Middle frontal gyrus (tissue), 1 donor: ENCODE data around the gene USP7.
"Not testable (repeated sequence)": the region's sequence is repeated elsewhere in the genome, so short reads cannot be mapped to it uniquely, and the experiment has no call there.

Experiments
- DNase-seq: peaks from one replicate; pipeline ENCODE4 v3.0.0-alpha.2; 2015; ENCODE audit warnings: low spot score; ENCODE audit errors: extremely low spot score

The USP7 gene

GRCh38 chr16:8963821-8964441 is at the start of gene USP7:
Gene USP7 (minus strand): TSS chr16:8963906. CDS start chr16:8963285, 621 bp downstream.
- peak; percentile 81 for DNase-seq

GRCh38 chr16:9013508-9013864 is 49.8 kb upstream of the USP7 start:
- DNase-seq: no peak

- no peak for DNase-seq
Measured at GRCh38 chr16:9012848-9013507, 49.3 kb upstream of the USP7 start.

- no peak for DNase-seq
Measured at GRCh38 chr16:9012330-9012729, 48.6 kb upstream of the USP7 start.

GRCh38 chr16:9008601-9009260 is 45.0 kb upstream of the USP7 start:
- DNase-seq: no peak

- DNase-seq: no peak
Measured at GRCh38 chr16:9007177-9007794, 43.6 kb upstream of the USP7 start.

- DNase-seq: no peak
Measured at GRCh38 chr16:9004183-9004582, 40.5 kb upstream of the USP7 start.

GRCh38 chr16:9003763-9004162 is 40.1 kb upstream of the USP7 start:
- DNase-seq: no peak

- DNase-seq: no peak
Measured at GRCh38 chr16:9003322-9003721, 39.6 kb upstream of the USP7 start.

- DNase-seq: no peak
Measured at GRCh38 chr16:9002042-9002441, 38.3 kb upstream of the USP7 start.

GRCh38 chr16:9000664-9001063 is 37.0 kb upstream of the USP7 start:
- DNase-seq: no peak

- DNase-seq: no peak
Measured at GRCh38 chr16:8999800-9000199, 36.1 kb upstream of the USP7 start.

GRCh38 chr16:8998108-8998507 is 34.4 kb upstream of the USP7 start:
- no peak for DNase-seq

GRCh38 chr16:8996891-8997290 is 33.2 kb upstream of the USP7 start:
- no peak for DNase-seq

GRCh38 chr16:8990445-8990844 is 26.7 kb upstream of the USP7 start:
- DNase-seq: no peak

GRCh38 chr16:8989099-8989878 is 25.6 kb upstream of the USP7 start:
- no peak for DNase-seq

- no peak for DNase-seq
Measured at GRCh38 chr16:8986818-8987191, 23.1 kb upstream of the USP7 start.

- DNase-seq: no peak
Measured at GRCh38 chr16:8986111-8986510, 22.4 kb upstream of the USP7 start.

- no peak for DNase-seq
Measured at GRCh38 chr16:8982816-8983215, 19.1 kb upstream of the USP7 start.

GRCh38 chr16:8981901-8982300 is 18.2 kb upstream of the USP7 start:
- not testable (repeated sequence) for DNase-seq

GRCh38 chr16:8976189-8976588 is 12.5 kb upstream of the USP7 start:
- not testable (repeated sequence) for DNase-seq

GRCh38 chr16:8975039-8975438 is 11.3 kb upstream of the USP7 start:
- no peak for DNase-seq
